GM19035 (cell line): Measurements from ENCODE around the gene KDM6A.
"Not testable (repeated sequence)": the region's sequence is repeated elsewhere in the genome, so short reads cannot be mapped to it uniquely, and the experiment has no call there.

Experiments
- ATAC-seq: cut with Tn5 transposase; IDR thresholded peaks from one replicate; pipeline ENCODE4 v1.9.1; 2021; ENCODE audit not compliant: unreplicated experiment

Gene KDM6A

GRCh38 chrX:44884944-44885343 is 12.0 kb downstream of the KDM6A start:
- no peak for ATAC-seq

- ATAC-seq, result no peak
These were observed 16.8 kb downstream of the KDM6A start for GRCh38 chrX:44889824-44890223.

- ATAC-seq, result no peak
These were observed 17.3 kb downstream of the KDM6A start for GRCh38 chrX:44890247-44890646.

- ATAC-seq, result not testable (repeated sequence)
These were observed 17.7 kb downstream of the KDM6A start for GRCh38 chrX:44890687-44891086.

GRCh38 chrX:44891642-44892041 is 18.7 kb downstream of the KDM6A start:
- no peak for ATAC-seq

GRCh38 chrX:44896876-44897186 is 23.8 kb downstream of the KDM6A start:
- ATAC-seq, result no peak

- no peak for ATAC-seq
These were observed 24.6 kb downstream of the KDM6A start for GRCh38 chrX:44897539-44897938.

GRCh38 chrX:44898411-44899221 is 25.6 kb downstream of the KDM6A start:
- ATAC-seq, result no peak

- no peak for ATAC-seq
These were observed 27.0 kb downstream of the KDM6A start for GRCh38 chrX:44899946-44900345.

- ATAC-seq, result no peak
These were observed 30.1 kb downstream of the KDM6A start for GRCh38 chrX:44903107-44903506.

- ATAC-seq, result no peak
These were observed 31.0 kb downstream of the KDM6A start for GRCh38 chrX:44903830-44904530.

- no peak for ATAC-seq
These were observed 31.6 kb downstream of the KDM6A start for GRCh38 chrX:44904542-44905115.

- ATAC-seq, result no peak
These were observed 33.1 kb downstream of the KDM6A start for GRCh38 chrX:44906041-44906440.

- no peak for ATAC-seq
These were observed 33.6 kb downstream of the KDM6A start for GRCh38 chrX:44906542-44906941.

- ATAC-seq, result no peak
These were observed 35.2 kb downstream of the KDM6A start for GRCh38 chrX:44908153-44908552.

GRCh38 chrX:44908827-44909226 is 35.8 kb downstream of the KDM6A start:
- no peak for ATAC-seq

GRCh38 chrX:44910508-44910907 is 37.5 kb downstream of the KDM6A start:
- not testable (repeated sequence) for ATAC-seq

- ATAC-seq, result not testable (repeated sequence)
These were observed 38.1 kb downstream of the KDM6A start for GRCh38 chrX:44911074-44911600.

- no peak for ATAC-seq
These were observed 40.9 kb downstream of the KDM6A start for GRCh38 chrX:44913656-44914531.

- ATAC-seq, result no peak
These were observed 41.7 kb downstream of the KDM6A start for GRCh38 chrX:44914532-44915198.
